HL-60/S4 (cell line): ENCODE data around the gene SYT2.
"Not testable (repeated sequence)": the region's sequence is repeated elsewhere in the genome, so short reads cannot be mapped to it uniquely, and the experiment has no call there.

Experiments used
- in situ Hi-C: fragments of 300-500 bp; cut with MboI; formaldehyde crosslinking; loops from 2 replicates; pipeline ENCODE4 v1.14.3; 2022; ENCODE audit warnings: low sequenced_read_pairs

The SYT2 gene

DNA sequence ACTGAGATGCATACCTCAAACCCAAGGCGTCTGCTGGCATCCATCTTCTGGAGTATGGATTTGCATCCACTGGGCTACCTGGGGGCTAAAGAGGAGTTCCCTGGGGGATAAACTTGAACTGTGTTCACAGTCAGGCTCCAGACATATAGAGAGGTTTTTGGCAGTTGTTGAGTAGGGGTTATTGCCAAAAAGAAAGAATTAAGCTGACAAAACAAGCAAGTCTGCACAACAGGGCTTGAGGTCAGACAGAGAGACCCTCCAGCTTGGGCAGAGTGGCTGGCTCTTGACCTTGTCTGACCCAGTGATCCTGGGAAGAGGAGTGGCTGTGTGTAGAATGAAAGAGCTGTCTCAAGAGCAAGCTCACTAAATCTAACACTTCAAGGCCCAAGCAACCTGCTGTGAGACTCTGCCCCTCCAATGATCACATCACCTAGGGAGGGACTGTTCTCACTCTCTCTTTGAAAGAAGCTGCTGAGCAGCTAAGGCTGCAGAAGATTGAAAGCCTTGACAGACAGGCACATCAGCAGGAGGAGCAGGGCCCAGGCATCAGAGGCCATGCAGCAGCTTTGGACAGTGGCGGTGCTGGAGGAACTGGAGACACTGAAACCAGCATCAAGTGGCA, 61.5 kb downstream of the SYT2 start:
- in situ Hi-C loops: no loop called here

- in situ Hi-C loops: no loop called here
These were observed 65.2 kb downstream of the SYT2 start for GRCh38 chr1:202645097-202645476.

DNA sequence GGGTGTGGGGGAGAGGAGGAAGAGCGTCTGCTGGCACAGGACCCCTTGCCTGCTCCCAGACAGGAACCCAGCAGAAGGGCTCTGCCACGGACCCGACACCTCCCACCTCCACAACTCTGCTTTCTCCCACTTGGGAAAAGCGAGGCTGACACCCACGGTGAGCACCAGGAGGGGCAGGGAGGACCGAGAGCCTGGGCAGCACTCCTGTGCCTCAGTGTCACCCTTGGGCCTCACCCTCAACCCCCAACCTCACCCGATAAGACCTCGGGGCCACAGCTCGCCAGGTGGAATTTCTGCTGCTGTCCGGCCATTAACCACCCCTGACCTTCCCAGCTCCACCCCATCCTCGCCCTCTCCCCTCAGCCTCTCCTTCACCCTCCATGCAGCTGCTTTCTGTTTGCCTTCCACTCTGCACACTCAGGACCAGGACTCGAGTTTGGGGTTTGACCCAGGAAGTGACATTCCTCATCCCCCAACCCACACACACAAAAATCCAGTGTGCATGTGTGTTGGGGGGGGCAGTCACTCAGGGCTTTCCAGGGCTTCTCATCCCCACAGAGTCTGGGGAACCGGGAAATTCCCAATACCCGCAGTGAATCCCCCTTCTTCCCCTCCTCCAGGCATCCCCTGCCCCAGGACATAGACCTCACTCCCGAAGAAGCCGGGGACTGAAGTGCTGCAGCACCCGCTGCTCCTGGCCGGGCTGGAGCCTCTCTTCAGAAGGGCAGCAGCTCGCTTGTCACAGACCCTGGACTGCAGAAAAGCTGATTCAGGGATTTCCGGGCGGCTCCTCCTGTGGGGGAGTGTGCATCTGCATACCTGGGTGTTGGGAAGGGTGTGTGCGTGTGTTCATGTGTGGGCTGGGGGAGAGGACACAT, 65.8 kb downstream of the SYT2 start:
- in situ Hi-C loops: no loop called here

DNA sequence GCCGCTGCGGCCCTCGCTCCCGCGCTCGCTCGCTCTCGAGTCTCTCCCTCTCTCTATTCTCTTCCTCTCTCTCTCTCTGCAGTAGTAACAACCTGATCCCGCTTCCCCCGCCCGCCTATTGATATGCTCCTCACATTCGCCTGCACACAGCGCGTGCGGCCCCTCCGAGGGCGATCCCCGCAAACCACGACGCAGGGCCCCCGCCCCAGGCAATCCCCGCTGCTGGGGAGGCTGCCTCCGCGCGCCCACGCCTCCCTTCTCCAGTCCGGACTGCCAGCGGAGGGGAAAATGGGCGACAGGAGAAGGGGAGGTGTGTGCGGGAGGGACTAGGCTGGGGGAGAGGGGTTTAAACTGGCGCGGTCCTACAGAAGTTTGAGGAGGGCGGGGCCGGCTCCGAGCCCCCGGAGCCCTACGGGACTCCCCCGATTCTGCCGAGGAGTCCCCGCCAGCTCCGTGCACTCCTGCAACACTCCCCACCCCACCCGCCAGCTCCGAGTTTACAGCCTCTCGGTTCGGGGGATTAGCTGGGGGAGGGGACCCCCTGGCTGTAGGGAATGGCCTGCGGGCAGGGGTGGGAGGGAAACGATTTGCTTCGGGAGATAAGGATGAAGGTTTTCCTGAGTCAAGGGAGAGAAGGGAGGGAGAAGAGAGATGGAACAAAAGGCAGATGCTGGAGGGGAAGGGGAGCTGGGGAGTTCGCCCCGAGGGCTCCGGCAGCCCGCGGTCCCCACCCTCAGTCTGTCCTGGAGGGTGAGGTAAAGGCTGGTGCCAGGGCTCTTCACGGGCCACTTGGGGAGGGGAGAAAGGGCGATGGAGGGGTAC, 66.6 kb downstream of the SYT2 start:
- in situ Hi-C loops: no loop called here

DNA sequence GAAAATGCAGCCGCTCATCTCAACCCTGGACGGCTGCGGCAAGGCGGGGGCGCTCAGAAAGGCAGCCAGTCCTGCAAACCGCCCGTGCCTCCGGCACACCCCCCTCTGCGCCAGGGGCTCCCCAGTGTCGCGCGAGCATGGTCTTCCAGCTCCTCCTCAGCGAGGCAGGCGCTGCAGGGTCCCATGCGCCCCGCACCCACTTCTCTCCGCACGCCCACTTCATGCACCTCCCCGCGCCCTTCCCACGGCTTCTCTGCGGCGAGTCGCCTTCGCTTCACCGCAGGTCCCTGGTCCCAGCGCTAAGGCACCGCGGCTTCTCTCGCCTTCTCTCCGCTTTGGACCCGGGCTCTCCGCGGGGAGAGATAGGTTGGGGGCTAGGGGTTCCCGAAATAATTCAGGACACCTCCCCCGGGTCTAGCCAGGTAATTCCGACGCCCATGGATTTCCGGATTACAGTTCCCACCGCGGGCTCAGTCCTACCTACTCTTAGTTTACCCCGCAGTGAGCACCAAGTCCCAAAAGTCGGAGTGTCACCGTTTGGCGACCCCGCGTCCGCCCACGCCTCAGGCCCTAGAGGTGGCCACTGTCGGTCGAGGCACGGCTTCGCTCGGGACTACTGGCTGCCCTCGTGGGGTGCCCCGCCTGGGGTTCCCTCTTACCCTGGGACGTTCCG, 67.5 kb downstream of the SYT2 start:
- in situ Hi-C loops: no loop called here

DNA sequence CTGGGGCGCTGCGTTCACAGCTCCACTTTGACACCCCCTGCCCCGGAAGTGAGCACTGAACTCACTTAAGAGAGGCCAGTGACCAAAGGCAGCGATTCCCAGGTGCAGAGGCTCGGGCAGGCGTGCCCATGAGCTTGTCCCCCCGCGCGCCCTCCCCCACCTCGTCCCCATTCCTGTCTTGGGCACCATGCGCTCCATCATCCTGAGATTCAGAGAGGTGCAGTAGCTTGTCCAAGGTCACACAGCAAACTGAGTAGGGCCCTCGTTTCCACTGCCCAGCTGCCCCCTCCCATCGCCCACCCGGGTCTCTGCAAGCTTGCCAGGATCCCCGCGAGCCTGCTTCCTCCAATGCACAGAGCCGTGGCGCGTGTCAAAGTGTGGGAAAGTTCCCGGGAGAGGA, 68.0 kb downstream of the SYT2 start:
- in situ Hi-C loops: no loop called here

- in situ Hi-C loops: no loop called here
These were observed 70.8 kb downstream of the SYT2 start for GRCh38 chr1:202639500-202639899.

DNA sequence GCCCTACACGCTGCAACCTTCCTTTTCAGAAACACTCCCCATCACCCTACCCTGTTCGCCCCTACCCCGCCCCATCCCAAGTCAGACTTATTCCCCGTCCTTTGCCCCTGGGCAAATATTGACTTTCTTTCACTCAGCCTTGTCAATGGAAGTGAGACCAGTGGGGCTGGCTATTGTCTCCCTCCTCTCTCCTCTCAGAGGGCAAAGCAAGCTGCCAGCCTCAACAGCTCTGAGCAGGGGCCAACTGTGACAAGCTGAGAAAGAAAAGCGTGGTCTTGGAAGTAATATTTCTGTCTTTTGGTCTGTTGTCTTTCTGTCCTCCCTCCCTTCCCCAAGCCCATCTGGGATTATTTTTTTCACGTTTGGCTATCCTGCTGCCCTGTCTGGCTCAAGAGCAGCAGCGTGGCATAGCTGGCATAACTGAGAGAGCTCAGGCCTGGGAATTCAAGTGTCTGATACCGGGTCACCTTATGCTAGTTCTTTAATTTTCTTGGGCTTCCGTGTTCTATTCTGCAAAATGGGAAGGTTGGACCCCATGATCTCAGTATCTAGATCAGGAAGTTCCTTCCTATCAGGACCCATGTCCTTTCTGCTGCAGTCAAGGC, 71.5 kb downstream of the SYT2 start:
- in situ Hi-C loops: not testable (repeated sequence)

- in situ Hi-C loops: no loop called here
These were observed 72.1 kb downstream of the SYT2 start for GRCh38 chr1:202638019-202638700.

DNA sequence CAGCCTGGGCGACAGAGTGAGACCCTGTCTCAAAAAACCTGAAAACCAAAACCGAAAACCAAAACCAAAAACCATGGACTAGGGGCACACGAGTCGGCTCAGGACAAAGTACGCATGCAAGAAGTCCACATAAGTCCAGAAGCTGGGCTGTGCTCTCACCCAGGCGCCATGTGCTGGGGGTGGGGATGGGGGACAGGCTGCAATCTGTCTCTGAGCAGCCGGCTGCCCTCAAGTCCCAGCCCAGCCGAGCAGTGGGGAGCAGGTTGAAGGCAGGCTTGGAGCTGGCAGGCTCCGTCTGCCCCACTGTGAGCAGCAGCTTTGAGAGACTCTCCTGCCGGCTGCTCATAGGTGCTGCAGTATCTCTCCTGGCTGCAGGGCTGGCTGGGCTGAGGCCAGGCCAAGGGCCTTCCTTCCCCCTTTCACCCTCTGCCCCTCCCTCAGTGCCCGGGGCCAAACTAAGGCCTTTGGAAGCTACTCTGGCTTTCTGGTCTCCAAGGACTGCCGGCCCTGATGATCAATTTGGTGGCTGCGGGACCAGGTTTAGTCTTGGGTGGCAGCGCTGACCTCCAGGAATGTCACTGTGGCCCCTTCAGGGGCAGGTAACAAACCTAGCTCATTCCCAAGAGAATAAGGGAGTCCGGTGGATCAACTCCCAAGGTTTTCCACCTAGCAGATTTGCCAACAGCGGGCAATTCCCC, 72.8 kb downstream of the SYT2 start:
- in situ Hi-C loops: not testable (repeated sequence)

DNA sequence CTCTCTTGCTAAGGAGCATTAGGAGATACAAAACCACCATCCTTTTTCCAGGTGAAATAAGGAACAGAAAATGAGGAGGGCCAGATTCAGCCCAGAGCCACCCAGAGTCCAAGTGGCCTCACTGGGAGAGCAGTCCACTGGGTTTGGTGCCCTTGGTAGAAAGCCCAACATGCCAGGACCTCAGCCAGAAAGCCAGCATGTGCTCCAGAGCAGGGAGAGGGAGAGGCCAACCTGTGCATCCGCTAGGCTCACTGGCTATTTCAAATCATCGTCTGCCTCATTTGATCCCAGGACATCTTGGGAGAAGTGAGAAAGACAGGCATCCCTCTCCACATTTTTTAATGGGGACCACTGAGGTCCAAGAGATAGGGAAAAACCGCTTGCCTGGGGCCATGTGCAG, 74.1 kb downstream of the SYT2 start:
- in situ Hi-C loops: not testable (repeated sequence)

- in situ Hi-C loops: no loop called here
These were observed 78.0 kb downstream of the SYT2 start for GRCh38 chr1:202632241-202632640.

DNA sequence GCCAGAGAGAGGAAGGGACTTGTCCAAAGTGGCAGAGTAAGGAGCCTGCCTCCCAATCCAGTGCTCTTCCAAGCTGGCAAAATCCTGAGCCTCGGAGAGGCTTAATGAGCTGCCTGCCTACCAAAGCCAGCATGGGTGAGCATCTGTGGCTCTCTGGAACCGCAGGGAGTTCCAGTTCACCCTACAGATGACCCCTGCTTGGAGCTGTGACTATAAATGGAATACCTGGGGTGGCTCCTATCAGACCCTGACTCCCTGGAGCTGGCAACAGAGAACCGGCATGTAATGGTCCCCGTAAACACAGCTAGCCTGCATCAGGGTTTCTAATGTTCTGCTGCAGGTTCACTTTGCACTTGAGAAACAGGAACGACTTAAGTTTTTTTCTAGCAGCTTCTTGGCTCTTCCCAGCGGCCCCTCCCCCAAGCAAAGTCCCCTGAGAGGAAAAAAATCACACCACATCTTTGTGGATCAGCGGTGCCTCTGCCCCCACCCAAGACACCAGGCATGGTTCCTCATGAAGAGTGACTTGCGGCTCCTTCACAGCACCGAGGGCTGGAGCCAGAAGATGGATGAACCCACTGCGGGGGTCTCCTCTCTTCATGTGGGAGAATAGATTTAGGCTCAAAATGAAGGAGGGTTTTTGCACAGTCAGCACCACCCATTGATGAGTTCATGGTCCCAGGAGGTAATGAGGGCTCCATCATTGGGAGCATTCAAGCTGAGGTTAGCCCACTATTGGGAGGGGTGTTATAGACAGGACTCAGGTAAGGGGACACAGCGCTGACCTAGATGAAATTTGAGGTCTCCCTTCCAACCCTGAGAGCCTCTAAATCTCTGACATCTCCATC, 79.0 kb downstream of the SYT2 start:
- in situ Hi-C loops: no loop called here

GRCh38 chr1:202630541-202630940, 79.7 kb downstream of the SYT2 start:
- in situ Hi-C loops: no loop called here

DNA sequence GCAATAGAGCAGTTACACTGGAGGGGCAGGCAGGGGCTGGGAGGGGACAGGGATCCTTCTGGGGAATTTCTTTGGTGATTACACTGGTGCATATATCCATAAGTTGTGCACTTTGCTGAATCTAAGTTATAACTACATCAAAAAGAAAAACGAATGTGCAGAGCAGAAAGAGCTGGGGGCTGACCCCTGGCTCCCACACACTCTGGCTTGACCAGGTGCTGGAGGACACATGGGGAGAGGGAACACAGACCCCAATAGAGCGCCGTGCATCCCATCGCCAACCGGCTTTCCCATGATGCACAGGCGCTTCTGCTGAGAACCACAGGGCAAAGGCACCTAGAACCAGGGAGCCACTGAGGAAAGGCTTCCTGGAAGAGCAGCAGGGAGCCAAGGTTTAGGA, 80.2 kb downstream of the SYT2 start:
- in situ Hi-C loops: not testable (repeated sequence)

- in situ Hi-C loops: not testable (repeated sequence)
These were observed 80.9 kb downstream of the SYT2 start for GRCh38 chr1:202629257-202629811.

DNA sequence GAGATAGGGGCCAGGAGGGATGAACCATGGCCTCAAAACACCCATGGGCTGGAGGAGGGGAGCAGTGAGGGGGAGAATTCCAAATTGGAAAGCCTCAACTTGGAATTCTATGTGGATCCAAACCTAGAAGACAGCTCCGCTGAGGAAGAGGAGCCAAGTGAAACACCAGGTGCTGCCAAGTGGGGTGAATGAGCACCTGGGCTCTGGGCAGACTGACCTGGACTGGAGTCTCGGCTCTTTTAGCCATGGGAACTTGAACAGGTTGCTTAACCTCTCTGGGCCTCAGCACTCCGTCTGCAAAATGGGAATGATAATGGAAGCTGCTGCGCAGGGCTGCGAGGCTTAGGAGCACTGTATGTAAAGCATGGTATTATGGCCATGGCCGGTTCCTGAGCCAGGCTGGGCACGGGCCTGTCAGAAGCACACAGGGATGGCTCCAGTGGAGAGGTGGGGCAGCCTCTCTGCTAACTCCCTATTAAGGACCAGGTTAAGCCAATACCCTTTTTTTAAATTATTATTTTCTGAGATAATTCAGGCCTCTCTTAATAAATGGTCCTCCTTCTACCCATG, 81.5 kb downstream of the SYT2 start:
- in situ Hi-C loops: no loop called here
